Naive B cell (primary cell): ENCODE results near the gene OR56B4. TPM values are rescaled to one million over a fixed set of nuclear protein-coding genes. Genes with fewer than 3 reads are reported as not detected.
"Not testable (repeated sequence)": the region's sequence is repeated elsewhere in the genome, so short reads cannot be mapped to it uniquely, and the experiment has no call there.

Experiments
- ATAC-seq, 2 donors: fragments of 150-1000 bp; cut with Tn5 transposase; 2 replicates each; pipeline ENCODE4 v1.10.0; 2021; ENCODE audit warnings: low read depth in 2 of 2, mild to moderate bottlenecking in 2 of 2, moderate library complexity in 2 of 2
- DNase-seq: peaks from one replicate; pipeline ENCODE4 v3.0.0; 2022
- H3K27ac Mint-ChIP-seq, 6 donors: one replicate each; pipeline ENCODE4 v1.8.0; 2020 to 2022; ENCODE audit warnings: mild to moderate bottlenecking in 6 of 6, mixed read lengths in 6 of 6, moderate library complexity in 5 of 6, inconsistent platforms in 2 of 6
- H3K27me3 Mint-ChIP-seq, 3 donors: one replicate each; pipeline ENCODE4 v1.8.0; 2021 to 2022; ENCODE audit warnings: mixed read lengths in 3 of 3, mild to moderate bottlenecking in 1 of 3
- H3K36me3 Mint-ChIP-seq, 2 donors: one replicate each; pipeline ENCODE4 v1.8.0; 2020 to 2022; ENCODE audit warnings: mixed read lengths in 2 of 2, inconsistent platforms in 1 of 2, mild to moderate bottlenecking in 1 of 2
- H3K4me1 Mint-ChIP-seq, 3 donors: one replicate each; pipeline ENCODE4 v1.8.0; 2020 to 2022; ENCODE audit warnings: mixed read lengths in 3 of 3, inconsistent platforms in 1 of 3, mild to moderate bottlenecking in 1 of 3, moderate library complexity in 1 of 3
- H3K4me3 Mint-ChIP-seq, 8 donors: one replicate each; pipeline ENCODE4 v1.8.0; 2020 to 2022; ENCODE audit warnings: mild to moderate bottlenecking in 8 of 8, mixed read lengths in 8 of 8, moderate library complexity in 8 of 8, inconsistent platforms in 2 of 8
- H3K9me3 Mint-ChIP-seq, 7 donors: one replicate each; pipeline ENCODE4 v1.8.0; 2020 to 2022; ENCODE audit warnings: mixed read lengths in 7 of 7, mild to moderate bottlenecking in 5 of 7, inconsistent platforms in 2 of 7, moderate library complexity in 1 of 7
- polyA plus RNA-seq, 6 donors: library from polyadenylated mRNA; unstranded; fragments of 300-500 nt; fragmentation: Illumina TruSeq; gene quantifications; one replicate each; pipeline ENCODE4 v1.2.3, GENCODE V29; 2021; ENCODE audit warnings: low read depth in 6 of 6

Gene OR56B4
- polyA plus RNA-seq, 6 donors from 2014 or later: not detected

GRCh38 chr11:6111673-6112072 lies 4.2 kb downstream of the OR56B4 start:
- ATAC-seq (no peak), DNase-seq (no peak)
- Mint-ChIP-seq H3K4me3 (no peak overlapping the region), H3K36me3 (no peaks in the 10 kb centered on the region), H3K27me3 (peaks cover 26 to 42% (median 32%) of the 10 kb centered on the region in 3 donors), H3K27ac (no peak overlapping the region), H3K9me3 (peaks cover 0 to 16% (median 5%) of the 10 kb centered on the region in 7 donors), H3K4me1 (no peaks in the 10 kb centered on the region)

GRCh38 chr11:6116638-6117037 lies 9.2 kb downstream of the OR56B4 start:
- H3K27ac Mint-ChIP-seq: peak overlapping the region in 1 of 6 donors; percentile 44
- no peak overlapping the region for H3K4me3 Mint-ChIP-seq
- DNase-seq: no peak
- peaks cover 13 to 32% (median 20%) of the 10 kb centered on the region in 3 donors for H3K27me3 Mint-ChIP-seq
- peaks cover 9 to 32% (median 17%) of the 10 kb centered on the region in 7 donors for H3K9me3 Mint-ChIP-seq
- H3K36me3 Mint-ChIP-seq: peaks cover 4 to 8% of the 10 kb centered on the region in 2 donors
- no peaks in the 10 kb centered on the region for H3K4me1 Mint-ChIP-seq
- no peak for ATAC-seq

- Mint-ChIP-seq H3K4me3 (no peak overlapping the region), H3K27me3 (peaks cover 0 to 6% (median 4%) of the 10 kb centered on the region in 3 donors), H3K27ac (no peak overlapping the region), H3K4me1 (no peaks in the 10 kb centered on the region), H3K9me3 (peaks cover 0 to 11% (median 1%) of the 10 kb centered on the region in 7 donors), H3K36me3 (no peaks in the 10 kb centered on the region)
- no peak for ATAC-seq
- no peak for DNase-seq
Measured at GRCh38 chr11:6124245-6124644, 16.8 kb downstream of the OR56B4 start.

- Mint-ChIP-seq H3K4me3 (no peak overlapping the region), H3K27me3 (peaks cover under 1 to 12% (median 10%) of the 10 kb centered on the region in 3 donors), H3K27ac (no peak overlapping the region), H3K4me1 (no peaks in the 10 kb centered on the region), H3K9me3 (peaks cover 0 to 2% (median 0%) of the 10 kb centered on the region in 7 donors), H3K36me3 (no peaks in the 10 kb centered on the region)
- no peak for DNase-seq
- ATAC-seq: no peak
Measured at GRCh38 chr11:6127881-6128280, 20.4 kb downstream of the OR56B4 start.

- no peak for DNase-seq
- no peak for ATAC-seq
- Mint-ChIP-seq H3K36me3 (no peaks in the 10 kb centered on the region), H3K27me3 (peaks cover 7 to 17% (median 17%) of the 10 kb centered on the region in 3 donors), H3K4me3 (no peak overlapping the region), H3K4me1 (no peaks in the 10 kb centered on the region), H3K27ac (no peak overlapping the region), H3K9me3 (no peaks in the 10 kb centered on the region)
Measured at GRCh38 chr11:6129011-6129410, 21.5 kb downstream of the OR56B4 start.

GRCh38 chr11:6129635-6130034 lies 22.2 kb downstream of the OR56B4 start:
- Mint-ChIP-seq H3K9me3 (no peaks in the 10 kb centered on the region), H3K4me3 (no peak overlapping the region), H3K27ac (no peak overlapping the region)

GRCh38 chr11:6132431-6132830 lies 24.9 kb downstream of the OR56B4 start:
- Mint-ChIP-seq H3K27me3 (peaks cover 15 to 24% (median 22%) of the 10 kb centered on the region in 3 donors), H3K27ac (no peak overlapping the region), H3K4me3 (no peak overlapping the region), H3K4me1 (no peaks in the 10 kb centered on the region), H3K36me3 (no peaks in the 10 kb centered on the region), H3K9me3 (no peaks in the 10 kb centered on the region)
- DNase-seq (no peak), ATAC-seq (no peak)

More at GRCh38 chr11:6129635-6130034, 22.2 kb downstream of the OR56B4 start:
- H3K27me3 Mint-ChIP-seq: peaks cover 9 to 19% (median 18%) of the 10 kb centered on the region in 3 donors
- ATAC-seq (no peak), DNase-seq (no peak)
- no peaks in the 10 kb centered on the region for H3K4me1 Mint-ChIP-seq
- H3K36me3 Mint-ChIP-seq: no peaks in the 10 kb centered on the region

- H3K36me3 Mint-ChIP-seq, H3K4me1 Mint-ChIP-seq, DNase-seq, H3K9me3 Mint-ChIP-seq, H3K4me3 Mint-ChIP-seq, ATAC-seq: not testable (repeated sequence)
- Mint-ChIP-seq H3K27me3 (peaks cover 23 to 24% (median 24%) of the 10 kb centered on the region in 3 donors), H3K27ac (peak overlapping the region in 1 of 6 donors; percentile 8)
Measured at GRCh38 chr11:6135936-6136335, 28.5 kb downstream of the OR56B4 start.

- H3K36me3 Mint-ChIP-seq: no peaks in the 10 kb centered on the region
- peaks cover 0 to 6% (median 3%) of the 10 kb centered on the region in 7 donors for H3K9me3 Mint-ChIP-seq
- peak overlapping the region in 1 of 6 donors; percentile 15 for H3K27ac Mint-ChIP-seq
- H3K4me3 Mint-ChIP-seq: no peak overlapping the region
- ATAC-seq (no peak), DNase-seq (no peak)
- no peaks in the 10 kb centered on the region for H3K4me1 Mint-ChIP-seq
- H3K27me3 Mint-ChIP-seq: peaks cover 11 to 17% (median 16%) of the 10 kb centered on the region in 3 donors
Measured at GRCh38 chr11:6142936-6143335, 35.5 kb downstream of the OR56B4 start.

GRCh38 chr11:6143737-6144136 lies 36.3 kb downstream of the OR56B4 start:
- not testable (repeated sequence) for H3K4me1 Mint-ChIP-seq, ATAC-seq, H3K9me3 Mint-ChIP-seq

GRCh38 chr11:6151117-6151516 lies 43.6 kb downstream of the OR56B4 start:
- Mint-ChIP-seq H3K27me3 (peaks cover 6 to 7% (median 7%) of the 10 kb centered on the region in 3 donors), H3K36me3 (no peaks in the 10 kb centered on the region), H3K9me3 (peaks cover 0 to 6% (median 4%) of the 10 kb centered on the region in 7 donors), H3K27ac (no peak overlapping the region), H3K4me3 (no peak overlapping the region), H3K4me1 (no peaks in the 10 kb centered on the region)
- no peak for ATAC-seq
- DNase-seq: no peak

More at GRCh38 chr11:6143737-6144136, 36.3 kb downstream of the OR56B4 start:
- not testable (repeated sequence) for H3K36me3 Mint-ChIP-seq, DNase-seq, H3K4me3 Mint-ChIP-seq, H3K27ac Mint-ChIP-seq
- H3K27me3 Mint-ChIP-seq: peaks cover 4 to 10% (median 10%) of the 10 kb centered on the region in 3 donors

- Mint-ChIP-seq H3K4me3 (no peak overlapping the region), H3K27me3 (peaks cover 6 to 14% (median 12%) of the 10 kb centered on the region in 3 donors), H3K9me3 (peaks cover 0 to 8% (median 4%) of the 10 kb centered on the region in 7 donors), H3K27ac (no peak overlapping the region), H3K36me3 (no peaks in the 10 kb centered on the region), H3K4me1 (no peaks in the 10 kb centered on the region)
- DNase-seq (no peak), ATAC-seq (no peak)
Measured at GRCh38 chr11:6152126-6152525, 44.6 kb downstream of the OR56B4 start.

GRCh38 chr11:6156628-6157359 lies 49.3 kb downstream of the OR56B4 start:
- Mint-ChIP-seq H3K27ac (no peak overlapping the region), H3K4me1 (no peaks in the 10 kb centered on the region), H3K27me3 (peaks cover 3 to 22% (median 12%) of the 10 kb centered on the region in 3 donors), H3K36me3 (no peaks in the 10 kb centered on the region), H3K4me3 (no peak overlapping the region), H3K9me3 (peaks cover 0 to 2% (median 0%) of the 10 kb centered on the region in 7 donors)
- DNase-seq (no peak), ATAC-seq (no peak)
